Heart left ventricle (tissue), 16 donors: ENCODE data around the gene BRIP1. TPM values are rescaled to one million over a fixed set of nuclear protein-coding genes. Genes with fewer than 3 reads are reported as not detected.

Experiments used
- ATAC-seq, 4 donors: fragments of 200-7000 bp; cut with Tn5 transposase; one replicate each; pipeline ENCODE4 v1.9.1; 2020 to 2022; ENCODE audit warnings: moderate library complexity in 4 of 4, mild to moderate bottlenecking in 3 of 4, moderate number of reproducible peaks in 1 of 4
- DNase-seq, 5 donors: peaks; one replicate each; pipeline ENCODE4 v3.0.0-alpha.2; 2020
- H3K27ac ChIP-seq, 12 donors: fragments of 200-600 bp; sonication (generic) in 4 of 12; one replicate each; pipeline versions ENCODE4 v1.5.0 to v1.8.0; 2016 to 2022; ENCODE audit warnings: mild to moderate bottlenecking in 2 of 12
- H3K27me3 ChIP-seq, 9 donors: fragments of 200-600 bp; sonication (generic) in 2 of 9; one replicate each; pipeline versions ENCODE4 v1.5.1 to v1.8.0; 2016 to 2022; ENCODE audit warnings: mild to moderate bottlenecking in 3 of 9
- H3K36me3 ChIP-seq, 9 donors: fragments of 200-600 bp; sonication (generic) in 2 of 9; one replicate each; pipeline versions ENCODE4 v1.5.0 to v1.8.0; 2018 to 2022; ENCODE audit warnings: mild to moderate bottlenecking in 2 of 9
- H3K4me1 ChIP-seq, 12 donors: fragments of 200-600 bp; sonication (generic) in 4 of 12; one replicate each; pipeline versions ENCODE4 v1.5.0 to v1.8.0; 2016 to 2022; ENCODE audit warnings: mild to moderate bottlenecking in 3 of 12
- H3K4me3 ChIP-seq, 12 donors: fragments of 200-600 bp; sonication (generic) in 4 of 12; one replicate each; pipeline versions ENCODE4 v1.5.0 to v1.8.0; 2017 to 2022; ENCODE audit warnings: mild to moderate bottlenecking in 9 of 12, moderate library complexity in 4 of 12
- H3K9me3 ChIP-seq, 12 donors: fragments of 200-600 bp; sonication (generic) in 4 of 12; one replicate each; pipeline versions ENCODE4 v1.5.0 to v1.8.0; 2016 to 2022; ENCODE audit warnings: mild to moderate bottlenecking in 1 of 12
- CTCF ChIP-seq, 12 donors: fragments of 200-600 bp; sonication (generic) in 4 of 12; IDR thresholded peaks; one replicate each; pipeline versions ENCODE4 v1.5.0 to v1.8.0; 2018 to 2022; ENCODE audit warnings: antibody characterized with exemption in 12 of 12, mild to moderate bottlenecking in 5 of 12
- POLR2A ChIP-seq, 2 donors: fragments of 450-650 bp; IDR thresholded peaks; one replicate each; pipeline ENCODE4 v1.6.1; 2017; ENCODE audit warnings: antibody characterized with exemption in 2 of 2, mild to moderate bottlenecking in 2 of 2, moderate library complexity in 2 of 2
- WGBS, 4 donors: extraction: QIAGEN DNeasy Blood & Tissue Kit in 2 of 4; methylation state at CpG; one replicate each; pipeline versions ENCODE4 v1.1.5 to v1.1.7; 2013 to 2018; 5-methylcytosine and 5-hydroxymethylcytosine counted together
- intact Hi-C, 10 donors: fragments of 100-400 bp; cut with DNase I; formaldehyde crosslinking; loops; one replicate each; pipeline versions ENCODE4 v1.11.1 to v1.14.2; 2022
- polyA plus RNA-seq, 2 donors: library from polyadenylated mRNA; stranded (reverse); fragments of 200-250 nt; gene quantifications; one replicate each; pipeline ENCODE4 v1.2.3, GENCODE V29; 2013
- total RNA-seq, 9 donors: library from RNA; depleted of rRNA in 2 of 9; stranded (reverse); fragments of >200 nt in 2 of 9; fragmentation: NEBNext Ultra II Directional in 3 of 9; extraction: Animal tissue kit (Norgen Biotek cat#: 25700) in 3 of 9; gene quantifications; one replicate each; pipeline versions ENCODE4 v1.1.0 to v1.2.4, GENCODE V29; 2016 to 2023
- donor health status: ischemic (EF 13 %, LVEDD 7.1; RV severe dilation, severe dysfunction).
- donor health status: healthy with polysubstance abuse.
- donor health status: DM: no; HTN: yes; CAD: no.
- donor health status: DM: no; HTN: no; CAD: no.
- donor health status: ischemic (EF 25% LVEDD 6.9; RV normal size, moderate dysfunction).
- donor health status: ischemic (EF 25% LVEDD 5.7; RV mildly dilated, moderate dysfunction).
- donor health status: healthy.
- donor health status: DM: yes; HTN: yes; CAD: no.
- donor health status: ischemic (EF 35%, LVEDD 5.7; RV mildly dilated, moderate dysfunction).
- donor health status: nonischemic (EF 11% LVEDD 7.7; RV severe dilation, severe dysfunction).
- donor health status: DM: yes; HTN: yes; CAD: no.
- donor health status: PGD.
- donor health status: ischemic (EF 29% LVEDD 5.4; RV normal size, mild dysfunction).
- donor health status: nonischemic (EF 23%, LVEDD 6.1; RV moderate dilation, normal function).

The BRIP1 gene
- total and polyA plus RNA-seq, 11 donors: 0.04 to 2.2 (median 0.12) TPM; not detected in 3

- no peak overlapping the region for H3K4me3 ChIP-seq
- intact Hi-C loops: no loop called here
- 96 to 97% (median 96%) methylated on average over 3 of the region's 3 CpGs for WGBS, 4 donors
- DNase-seq (no peak), ATAC-seq (no peak)
- H3K27me3 ChIP-seq: no peaks in the 10 kb centered on the region
- H3K27ac ChIP-seq: no peak overlapping the region
- H3K4me1 ChIP-seq: no peaks in the 10 kb centered on the region
- H3K9me3 ChIP-seq: no peaks in the 10 kb centered on the region
- no peak for TF ChIP-seq POLR2A (IDR thresholded peaks at IDR 0.05)
- no peak for TF ChIP-seq CTCF (IDR thresholded peaks at IDR 0.05)
- H3K36me3 ChIP-seq: peaks cover 0 to 99% (median 83%) of the 10 kb centered on the region in 9 donors
These were observed 21.5 kb upstream of the BRIP1 start for GRCh38 chr17:61884864-61885263.

- no peaks in the 10 kb centered on the region for H3K4me1 ChIP-seq
- no peak overlapping the region for H3K27ac ChIP-seq
- TF ChIP-seq POLR2A (IDR thresholded peaks at IDR 0.05) (no peak), CTCF (IDR thresholded peaks at IDR 0.05) (no peak)
- H3K9me3 ChIP-seq: no peaks in the 10 kb centered on the region
- no peak for DNase-seq
- H3K27me3 ChIP-seq: no peaks in the 10 kb centered on the region
- no peak for ATAC-seq
- no peak overlapping the region for H3K4me3 ChIP-seq
- intact Hi-C loops: no loop called here
- H3K36me3 ChIP-seq: peaks cover 0 to 99% (median 89%) of the 10 kb centered on the region in 9 donors
- 97 to 98% (median 97%) methylated on average over 4 of the region's 4 CpGs for WGBS, 4 donors
These were observed 17.3 kb upstream of the BRIP1 start for GRCh38 chr17:61880589-61881102.

- H3K4me1 ChIP-seq: no peaks in the 10 kb centered on the region
- peaks cover 0 to 100% (median 92%) of the 10 kb centered on the region in 9 donors for H3K36me3 ChIP-seq
- H3K27ac ChIP-seq: no peak overlapping the region
- H3K9me3 ChIP-seq: no peaks in the 10 kb centered on the region
- DNase-seq (no peak), ATAC-seq (no peak)
- TF ChIP-seq POLR2A (IDR thresholded peaks at IDR 0.05) (no peak), CTCF (IDR thresholded peaks at IDR 0.05) (no peak)
- no peak overlapping the region for H3K4me3 ChIP-seq
- no peaks in the 10 kb centered on the region for H3K27me3 ChIP-seq
- intact Hi-C loops: no loop called here
- 92 to 96% (median 94%) methylated on average over 3 of the region's 3 CpGs for WGBS, 4 donors
These were observed 15.8 kb upstream of the BRIP1 start for GRCh38 chr17:61878984-61879612.

- no peak overlapping the region for H3K4me3 ChIP-seq
- ATAC-seq (no peak), DNase-seq (no peak)
- no peak overlapping the region for H3K27ac ChIP-seq
- H3K9me3 ChIP-seq: no peaks in the 10 kb centered on the region
- H3K4me1 ChIP-seq: no peaks in the 10 kb centered on the region
- H3K36me3 ChIP-seq: peaks cover 0 to 100% (median 92%) of the 10 kb centered on the region in 9 donors
- H3K27me3 ChIP-seq: no peaks in the 10 kb centered on the region
- intact Hi-C loops: no loop called here
- no peak for TF ChIP-seq POLR2A (IDR thresholded peaks at IDR 0.05)
- TF ChIP-seq CTCF (IDR thresholded peaks at IDR 0.05): no peak
- 77 to 100% (median 86%) methylated on average over 2 of the region's 2 CpGs for WGBS, 4 donors
These were observed 15.2 kb upstream of the BRIP1 start for GRCh38 chr17:61878520-61878919.
